ENCODE results near the gene KISS1. TPM values are rescaled to one million over a fixed set of nuclear protein-coding genes. Genes with fewer than 3 reads are reported as not detected.

The KISS1 gene
- total and polyA plus RNA-seq, 2 experiments from 2014 or later, result 2.0 to 12.9 TPM

DNA sequence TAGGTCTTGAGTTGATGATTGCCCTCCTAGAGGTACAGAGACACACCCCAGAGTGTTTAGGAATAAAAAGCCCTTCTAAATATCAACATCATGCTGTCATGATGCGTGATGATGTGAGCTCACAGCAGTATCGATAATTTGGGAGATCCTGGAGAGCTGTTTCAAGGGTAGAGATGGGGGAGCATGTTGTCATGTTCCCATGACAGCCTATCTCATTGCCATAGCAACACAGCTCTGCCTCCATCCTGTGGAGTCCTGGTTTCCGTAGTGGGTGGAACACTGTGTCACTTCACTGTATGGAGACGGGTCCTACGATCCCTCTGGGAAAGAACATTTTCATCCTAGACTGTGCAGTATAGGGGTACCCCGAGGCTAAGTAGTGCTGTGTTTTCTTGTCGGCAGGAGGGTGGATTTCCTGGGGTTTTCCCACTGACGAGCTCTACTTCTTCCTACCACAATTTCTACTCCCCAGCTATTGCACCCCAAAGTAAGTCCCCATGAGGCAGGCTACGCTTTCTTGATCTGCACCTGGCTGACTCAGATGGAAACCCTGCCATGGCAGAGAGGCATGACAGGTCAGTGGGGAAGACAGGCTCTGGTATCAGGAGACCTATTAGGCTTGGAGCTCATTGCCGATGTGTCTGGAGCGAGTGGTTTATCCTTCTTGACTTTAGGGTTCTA, 7.2 kb downstream of the KISS1 start:
- H3K27me3 ChIP-seq, result peaks cover 13% of the 10 kb centered on the region
- 88% methylated on average over 11 of the region's 11 CpGs for WGBS (ENCODE audit: low lambda C conversion rate, missing lambda C conversion rate)
- no peaks in the 10 kb centered on the region for H3K9me2 ChIP-seq (replicated peaks; ENCODE audit: insufficient read depth)
- no peak overlapping the region for H2AFZ ChIP-seq
- no peak overlapping the region for H3K27ac ChIP-seq
- no peak overlapping the region for H3K4me3 ChIP-seq
- H3K4me1 ChIP-seq (ENCODE audit: insufficient read depth), result peaks cover 14% of the 10 kb centered on the region
- TF ChIP-seq CTCF (IDR thresholded peaks at IDR 0.05; ENCODE audit: poor library complexity) (no peak), EZH2 (IDR thresholded peaks at IDR 0.05; ENCODE audit: borderline replicate concordance) (no peak), EZH2phosphoT487 (IDR thresholded peaks at IDR 0.05; ENCODE audit: low read depth, severe bottlenecking, unreplicated experiment) (no peak)
- no peaks in the 10 kb centered on the region for H3K79me2 ChIP-seq
- H3K9me3 ChIP-seq (ENCODE audit: low read depth), result no peaks in the 10 kb centered on the region
- no peaks in the 10 kb centered on the region for H3K36me3 ChIP-seq (replicated peaks; ENCODE audit: insufficient read depth, low read depth)
- DNase-seq (ENCODE audit: low spot score), result no peak
- no peak overlapping the region for H3K4me2 ChIP-seq
- no peaks in the 10 kb centered on the region for H4K20me1 ChIP-seq (ENCODE audit: insufficient read depth, poor library complexity, severe bottlenecking)

DNA sequence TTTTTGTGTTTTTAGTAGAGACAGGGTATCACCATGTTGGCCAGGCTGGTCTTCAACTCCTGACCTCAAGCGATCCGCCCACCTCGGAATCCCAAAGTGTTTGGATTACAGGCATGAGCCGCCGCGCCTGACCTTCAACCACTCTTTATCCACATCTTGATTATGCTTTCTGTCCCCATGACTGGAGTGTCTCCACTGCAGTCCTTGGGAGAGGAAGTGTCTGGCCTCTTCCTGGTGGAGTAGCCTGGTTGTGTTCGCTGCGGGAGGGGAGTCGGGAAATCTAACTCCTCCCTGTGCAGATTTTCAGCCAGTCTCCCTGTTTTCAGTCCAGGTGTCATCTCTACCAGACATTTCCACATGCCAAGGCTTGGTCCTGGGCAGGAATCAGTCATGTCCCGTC, 9.7 kb downstream of the KISS1 start:
- Histone ChIP-seq H3K36me3 (replicated peaks; ENCODE audit: insufficient read depth, low read depth) (no peaks in the 10 kb centered on the region), H3K9me3 (ENCODE audit: low read depth) (no peaks in the 10 kb centered on the region), H3K4me1 (ENCODE audit: insufficient read depth) (peaks cover 14% of the 10 kb centered on the region), H3K4me2 (no peak overlapping the region), H3K4me3 (no peak overlapping the region), H3K27ac (no peak overlapping the region), H3K9me2 (replicated peaks; ENCODE audit: insufficient read depth) (no peaks in the 10 kb centered on the region), H2AFZ (no peak overlapping the region), H3K79me2 (no peaks in the 10 kb centered on the region), H3K27me3 (peaks cover 13% of the 10 kb centered on the region), H4K20me1 (ENCODE audit: insufficient read depth, poor library complexity, severe bottlenecking) (no peaks in the 10 kb centered on the region)
- no peak for DNase-seq (ENCODE audit: low spot score)
- TF ChIP-seq EZH2 (IDR thresholded peaks at IDR 0.05; ENCODE audit: borderline replicate concordance), result no peak
- TF ChIP-seq EZH2phosphoT487 (IDR thresholded peaks at IDR 0.05; ENCODE audit: low read depth, severe bottlenecking, unreplicated experiment), result no peak
- no peak for TF ChIP-seq CTCF (IDR thresholded peaks at IDR 0.05; ENCODE audit: poor library complexity)
- WGBS (ENCODE audit: low lambda C conversion rate, missing lambda C conversion rate), result 79% methylated on average over 10 of the region's 10 CpGs

DNA sequence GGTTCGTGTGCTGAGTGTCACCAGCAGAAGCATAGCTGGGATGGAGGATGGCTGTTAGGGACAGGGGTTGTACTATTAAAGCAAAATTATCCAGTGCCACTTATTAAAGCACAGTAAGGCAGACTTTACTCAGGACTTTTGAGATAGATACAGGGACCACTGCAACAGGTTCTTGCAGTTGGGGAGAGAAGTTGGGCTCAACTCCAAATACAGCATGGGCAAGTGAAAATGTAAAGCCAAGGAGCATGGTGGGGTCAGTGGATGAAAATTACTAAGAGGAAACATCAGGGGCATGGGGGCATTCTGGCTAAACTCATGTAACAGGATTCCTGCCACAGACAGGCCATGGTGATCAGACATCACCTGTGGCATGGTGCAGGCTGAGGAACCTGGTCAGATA, 15.2 kb downstream of the KISS1 start:
- Histone ChIP-seq H3K27ac (no peak overlapping the region), H3K36me3 (replicated peaks; ENCODE audit: insufficient read depth, low read depth) (no peaks in the 10 kb centered on the region), H3K9me2 (replicated peaks; ENCODE audit: insufficient read depth) (no peaks in the 10 kb centered on the region), H3K27me3 (no peaks in the 10 kb centered on the region), H3K79me2 (no peaks in the 10 kb centered on the region), H3K4me2 (no peak overlapping the region), H4K20me1 (ENCODE audit: insufficient read depth, poor library complexity, severe bottlenecking) (no peaks in the 10 kb centered on the region), H2AFZ (no peak overlapping the region), H3K4me3 (no peak overlapping the region), H3K9me3 (ENCODE audit: low read depth) (no peaks in the 10 kb centered on the region), H3K4me1 (ENCODE audit: insufficient read depth) (no peaks in the 10 kb centered on the region)
- no peak for DNase-seq (ENCODE audit: low spot score)
- WGBS (ENCODE audit: low lambda C conversion rate, missing lambda C conversion rate), result 67% methylated on average over 1 of the region's 1 CpG
- TF ChIP-seq CTCF (IDR thresholded peaks at IDR 0.05; ENCODE audit: poor library complexity) (no peak), EZH2 (IDR thresholded peaks at IDR 0.05; ENCODE audit: borderline replicate concordance) (no peak), EZH2phosphoT487 (IDR thresholded peaks at IDR 0.05; ENCODE audit: low read depth, severe bottlenecking, unreplicated experiment) (no peak)

Measured in hepatocyte (in vitro differentiated cells).